Testis (tissue), 2 donors: ENCODE data around the gene NME7.

Source experiments
- CTCF ChIP-seq, 3 experiments: fragments of 450-650 bp in 2 of 3; fragments of 200-600 bp in 1 of 3; sonication (generic) in 1 of 3; IDR thresholded peaks; one replicate each; pipeline ENCODE4 v1.5.1; 2016 to 2019; ENCODE audit warnings: antibody characterized with exemption in 3 of 3, mild to moderate bottlenecking in 2 of 3, moderate library complexity in 1 of 3
- POLR2A ChIP-seq: fragments of 450-650 bp; IDR thresholded peaks from one replicate; pipeline ENCODE4 v1.6.1; 2017; ENCODE audit warnings: antibody characterized with exemption, mild to moderate bottlenecking, moderate library complexity

- TF ChIP-seq CTCF (IDR thresholded peaks at IDR 0.05) = peak; percentile 76 to 90 (median 77)
- TF ChIP-seq POLR2A = peak; percentile 60
Observed at GRCh38 chr1:169106095-169106920, 261.3 kb downstream of the NME7 start, which contains the start of gene ATP1B1.
